ENCODE measurements around the gene NACAD. TPM values are rescaled to one million over a fixed set of nuclear protein-coding genes. Genes with fewer than 3 reads are reported as not detected.
"Not testable (repeated sequence)": the region's sequence is repeated elsewhere in the genome, so short reads cannot be mapped to it uniquely, and the experiment has no call there.

The NACAD gene
- total RNA-seq, 4 donors from 2014 or later: 1.5 to 13.6 (median 5.0) TPM; not detected in 1

GRCh38 chr7:45036317-45036716 is 52.5 kb downstream of the NACAD start:
- TF ChIP-seq, protein P1, sequence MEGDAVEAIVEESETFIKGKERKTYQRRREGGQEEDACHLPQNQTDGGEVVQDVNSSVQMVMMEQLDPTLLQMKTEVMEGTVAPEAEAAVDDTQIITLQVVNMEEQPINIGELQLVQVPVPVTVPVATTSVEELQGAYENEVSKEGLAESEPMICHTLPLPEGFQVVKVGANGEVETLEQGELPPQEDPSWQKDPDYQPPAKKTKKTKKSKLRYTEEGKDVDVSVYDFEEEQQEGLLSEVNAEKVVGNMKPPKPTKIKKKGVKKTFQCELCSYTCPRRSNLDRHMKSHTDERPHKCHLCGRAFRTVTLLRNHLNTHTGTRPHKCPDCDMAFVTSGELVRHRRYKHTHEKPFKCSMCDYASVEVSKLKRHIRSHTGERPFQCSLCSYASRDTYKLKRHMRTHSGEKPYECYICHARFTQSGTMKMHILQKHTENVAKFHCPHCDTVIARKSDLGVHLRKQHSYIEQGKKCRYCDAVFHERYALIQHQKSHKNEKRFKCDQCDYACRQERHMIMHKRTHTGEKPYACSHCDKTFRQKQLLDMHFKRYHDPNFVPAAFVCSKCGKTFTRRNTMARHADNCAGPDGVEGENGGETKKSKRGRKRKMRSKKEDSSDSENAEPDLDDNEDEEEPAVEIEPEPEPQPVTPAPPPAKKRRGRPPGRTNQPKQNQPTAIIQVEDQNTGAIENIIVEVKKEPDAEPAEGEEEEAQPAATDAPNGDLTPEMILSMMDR (IDR thresholded peaks at IDR 0.05): no peak
- no peaks in the 10 kb centered on the region for H3K27me3 ChIP-seq
- H3K9me3 ChIP-seq: no peaks in the 10 kb centered on the region
- DNase-seq: no peak
- H3K4me1 ChIP-seq: peaks cover 0 to 19% (median 8%) of the 10 kb centered on the region in 4 donors
- peak overlapping the region in 1 of 4 donors; percentile 6 for H3K4me3 ChIP-seq
- H3K36me3 ChIP-seq: peaks cover 0 to 24% (median 3%) of the 10 kb centered on the region in 3 donors
- no peak overlapping the region for H3K27ac ChIP-seq

DNA sequence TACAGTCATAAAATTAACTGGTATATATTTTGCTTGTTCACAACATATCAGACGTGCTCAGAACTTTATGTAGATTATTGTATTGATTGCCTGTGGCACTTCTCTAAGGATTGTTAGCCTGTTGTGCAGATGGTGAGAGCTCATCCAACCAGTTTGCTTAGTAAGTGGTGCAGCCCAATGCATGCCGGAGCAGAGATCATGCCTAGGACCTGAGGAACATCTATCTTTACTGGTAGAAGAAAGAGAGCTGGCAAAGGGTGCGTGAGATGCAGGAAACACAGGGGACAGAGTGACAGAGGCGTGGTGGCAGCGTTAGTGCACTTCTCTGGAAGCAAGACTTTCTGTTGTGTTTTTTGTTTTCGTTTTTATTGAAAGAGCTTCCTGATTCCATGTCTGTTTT is 52.9 kb downstream of the NACAD start:
- DNase-seq: no peak
- Histone ChIP-seq H3K27me3 (no peaks in the 10 kb centered on the region), H3K9me3 (no peaks in the 10 kb centered on the region), H3K36me3 (peaks cover 0 to 20% (median 3%) of the 10 kb centered on the region in 3 donors), H3K27ac (no peak overlapping the region), H3K4me1 (peaks cover 0 to 19% (median 8%) of the 10 kb centered on the region in 4 donors), H3K4me3 (no peak overlapping the region)
- TF ChIP-seq, protein P1 (IDR thresholded peaks at IDR 0.05): no peak
- no peak for TF ChIP-seq POLR2A (IDR thresholded peaks at IDR 0.05)

GRCh38 chr7:45035371-45035770 is 53.4 kb downstream of the NACAD start:
- peaks cover 0 to 19% (median 8%) of the 10 kb centered on the region in 4 donors for H3K4me1 ChIP-seq
- no peak for TF ChIP-seq POLR2A (IDR thresholded peaks at IDR 0.05)
- H3K27me3 ChIP-seq: no peaks in the 10 kb centered on the region
- H3K36me3 ChIP-seq: peaks cover 0 to 15% (median 3%) of the 10 kb centered on the region in 3 donors
- H3K9me3 ChIP-seq: no peaks in the 10 kb centered on the region
- no peak for DNase-seq
- no peak overlapping the region for H3K4me3 ChIP-seq
- H3K27ac ChIP-seq: no peak overlapping the region

GRCh38 chr7:45034710-45035109 is 54.1 kb downstream of the NACAD start:
- peaks cover 0 to 23% (median 8%) of the 10 kb centered on the region in 4 donors for H3K4me1 ChIP-seq
- DNase-seq: not testable (repeated sequence)

DNA sequence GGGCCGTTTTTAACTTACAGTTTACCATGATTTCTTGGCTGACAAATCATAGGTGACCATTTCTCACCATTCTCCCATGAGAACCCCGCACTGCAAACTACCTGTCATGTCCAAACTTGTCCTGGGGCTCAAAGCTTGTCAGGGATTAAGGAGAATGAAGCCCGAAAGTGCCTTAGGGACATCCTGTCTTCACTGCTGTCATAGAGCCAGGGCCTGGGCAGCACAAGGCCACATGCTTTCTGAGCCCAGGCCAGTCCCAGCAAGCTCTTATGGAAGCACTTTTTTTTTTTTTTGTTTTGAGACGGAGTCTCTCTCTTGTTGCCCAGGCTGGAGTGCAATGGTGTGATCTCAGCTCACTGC is 54.9 kb downstream of the NACAD start:
- peaks cover 0 to 3% (median 3%) of the 10 kb centered on the region in 3 donors for H3K36me3 ChIP-seq
- no peak overlapping the region for H3K27ac ChIP-seq
- no peaks in the 10 kb centered on the region for H3K27me3 ChIP-seq
- no peak for TF ChIP-seq POLR2A (IDR thresholded peaks at IDR 0.05)
- TF ChIP-seq, protein P1 (IDR thresholded peaks at IDR 0.05): no peak
- peaks cover 0 to 24% (median 8%) of the 10 kb centered on the region in 4 donors for H3K4me1 ChIP-seq
- no peak for DNase-seq
- no peaks in the 10 kb centered on the region for H3K9me3 ChIP-seq
- no peak overlapping the region for H3K4me3 ChIP-seq

More at GRCh38 chr7:45034710-45035109, 54.1 kb downstream of the NACAD start:
- not testable (repeated sequence) for H3K4me3 ChIP-seq, H3K9me3 ChIP-seq, H3K27me3 ChIP-seq, H3K27ac ChIP-seq
- peaks cover 0 to 11% (median 3%) of the 10 kb centered on the region in 3 donors for H3K36me3 ChIP-seq

GRCh38 chr7:45033261-45033930 is 55.4 kb downstream of the NACAD start:
- no peaks in the 10 kb centered on the region for H3K27me3 ChIP-seq
- H3K9me3 ChIP-seq: no peaks in the 10 kb centered on the region
- no peak overlapping the region for H3K4me3 ChIP-seq
- TF ChIP-seq POLR2A (IDR thresholded peaks at IDR 0.05): no peak
- TF ChIP-seq, protein P1 (IDR thresholded peaks at IDR 0.05): no peak
- no peak for DNase-seq
- no peak overlapping the region for H3K27ac ChIP-seq
- peaks cover 0 to 24% (median 8%) of the 10 kb centered on the region in 4 donors for H3K4me1 ChIP-seq
- peaks cover 0 to 2% (median 0%) of the 10 kb centered on the region in 3 donors for H3K36me3 ChIP-seq

All from Peyer's patch (tissue), 4 donors.